Measurements from ENCODE around the gene GBX2.

GBX2 gene

DNA sequence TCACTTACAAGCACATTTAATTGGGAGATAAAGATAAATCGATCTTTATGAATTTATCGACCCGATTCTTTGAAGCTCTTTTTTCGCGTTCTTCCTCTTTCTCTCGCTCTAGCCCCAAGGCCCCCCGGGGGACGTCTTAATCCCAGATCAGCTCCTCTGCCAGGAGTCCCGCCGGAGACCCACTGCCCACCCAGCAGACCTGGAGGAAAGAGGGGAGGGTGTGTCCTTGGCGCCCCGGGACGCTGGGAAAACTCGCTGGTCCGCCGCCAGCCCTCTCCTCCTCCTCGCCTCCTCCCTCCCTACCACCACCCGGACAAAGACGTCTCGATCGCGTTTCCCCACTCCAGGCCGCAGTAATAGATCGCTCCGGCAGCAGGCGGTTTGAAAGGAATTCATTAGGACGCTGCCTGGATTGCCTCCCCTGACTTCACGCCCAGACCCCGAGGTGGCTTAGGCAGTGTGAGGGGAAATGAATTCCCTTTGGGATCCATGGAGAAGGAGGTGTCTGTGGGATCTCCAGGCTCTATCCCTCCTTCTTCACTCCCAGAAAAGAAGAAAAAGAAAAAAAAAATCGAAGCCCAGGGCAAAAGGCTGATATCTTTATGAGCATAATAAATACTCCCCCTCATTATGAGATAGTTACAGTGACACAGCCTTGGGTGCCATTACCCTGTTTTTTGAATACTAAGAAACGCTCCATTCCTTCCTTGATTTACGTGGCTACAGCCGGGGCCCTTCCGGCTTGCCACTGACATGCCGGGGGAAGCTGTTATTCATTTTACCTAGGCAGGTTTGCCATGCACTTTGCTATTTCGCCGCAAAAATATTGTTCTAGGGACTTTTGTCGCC is 1.8 kb upstream of the GBX2 start:
- DNase-seq, result no peak

GRCh38 chr2:236169151-236169721 is 1.1 kb upstream of the GBX2 start:
- DNase-seq, result no peak

- DNase-seq, result peak in 2 of 56 donors; percentile 12 to 18
Observed at GRCh38 chr2:236167297-236168109, 683 bp downstream of the GBX2 start.

- DNase-seq, result no peak
Observed at GRCh38 chr2:236166796-236167296, 1.3 kb downstream of the GBX2 start.

- no peak for DNase-seq
Observed at GRCh38 chr2:236165842-236166795, 2.1 kb downstream of the GBX2 start.

DNA sequence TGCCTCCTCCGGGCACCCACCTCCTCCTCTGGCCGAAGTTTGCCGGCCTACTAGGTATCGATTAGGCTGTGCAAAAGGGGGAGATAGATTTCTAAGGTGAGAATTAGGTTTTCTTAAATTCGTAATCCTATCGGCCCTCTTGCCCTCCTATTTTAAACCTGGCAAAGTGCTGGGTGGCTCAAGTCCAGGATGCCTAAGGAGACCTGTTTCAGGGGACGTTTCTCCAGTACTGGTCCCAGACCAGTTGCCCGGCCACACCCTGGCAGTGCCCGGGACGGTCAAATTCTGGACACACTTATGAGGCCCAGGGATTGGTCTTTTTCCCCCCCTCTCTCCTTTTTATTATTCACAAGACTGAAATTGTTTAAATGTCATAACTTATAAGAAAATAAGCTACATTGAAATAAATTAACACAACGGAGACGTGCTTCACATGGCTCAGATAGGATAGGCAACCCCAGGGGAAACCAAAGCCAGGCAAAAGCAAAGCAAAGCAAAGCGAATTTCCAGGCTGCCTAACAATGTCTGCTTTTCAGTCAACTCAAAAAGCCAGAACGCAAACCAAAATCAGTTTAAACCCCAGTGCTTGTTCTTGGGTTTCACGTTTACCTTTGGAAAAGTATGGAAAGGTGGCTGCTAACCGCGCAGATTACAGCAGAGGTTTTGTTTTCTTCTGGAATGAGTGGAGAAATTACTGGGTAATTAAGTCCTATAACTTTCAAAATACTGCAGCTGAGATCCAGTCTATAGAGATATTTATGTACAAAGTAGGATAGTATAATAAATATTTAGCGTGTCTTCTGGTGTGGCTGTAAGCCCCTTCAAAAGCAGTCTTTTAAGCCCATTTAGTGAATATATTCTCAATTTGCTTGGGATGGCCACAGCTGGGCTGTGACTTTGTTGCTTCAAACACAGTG is 3.0 kb downstream of the GBX2 start:
- DNase-seq, result no peak

DNA sequence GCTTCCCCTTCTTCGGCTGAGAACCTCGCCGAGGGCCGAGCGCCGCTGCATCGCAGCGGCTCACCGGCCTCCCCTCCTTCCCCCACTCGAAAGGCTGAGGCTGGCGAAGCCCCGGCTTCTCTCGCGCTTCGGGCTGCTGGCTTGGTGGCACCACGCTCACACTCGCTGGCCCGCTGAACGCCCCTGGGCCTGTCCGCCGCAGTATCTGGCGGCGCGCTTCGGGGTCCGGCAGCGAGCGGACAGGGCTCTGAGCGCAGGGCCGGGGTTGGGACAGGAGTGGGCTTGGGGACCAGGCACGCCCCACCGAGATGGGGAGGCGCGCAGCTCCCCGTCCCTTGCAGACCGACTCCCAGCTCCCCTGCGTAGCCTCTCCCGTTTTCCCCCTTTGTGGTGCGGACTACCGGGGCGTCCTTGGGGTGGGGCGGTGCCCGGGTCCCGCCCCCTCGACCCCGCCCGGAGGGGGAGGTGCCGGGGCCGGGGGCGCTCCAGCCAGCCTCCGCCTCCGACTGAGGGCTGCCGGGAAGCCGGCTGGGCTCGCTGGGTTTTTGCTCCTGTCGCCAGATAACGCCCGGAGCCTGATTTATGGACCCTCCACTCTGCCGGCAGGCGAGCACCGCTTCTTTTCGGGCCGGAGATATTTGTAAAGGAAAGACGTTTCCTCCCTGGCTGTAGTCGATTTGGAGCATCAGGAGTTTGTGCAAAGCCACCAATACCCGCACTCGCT is 3.8 kb downstream of the GBX2 start:
- no peak for DNase-seq

- no peak for DNase-seq
Observed at GRCh38 chr2:236163471-236164200, 4.5 kb downstream of the GBX2 start.

DNA sequence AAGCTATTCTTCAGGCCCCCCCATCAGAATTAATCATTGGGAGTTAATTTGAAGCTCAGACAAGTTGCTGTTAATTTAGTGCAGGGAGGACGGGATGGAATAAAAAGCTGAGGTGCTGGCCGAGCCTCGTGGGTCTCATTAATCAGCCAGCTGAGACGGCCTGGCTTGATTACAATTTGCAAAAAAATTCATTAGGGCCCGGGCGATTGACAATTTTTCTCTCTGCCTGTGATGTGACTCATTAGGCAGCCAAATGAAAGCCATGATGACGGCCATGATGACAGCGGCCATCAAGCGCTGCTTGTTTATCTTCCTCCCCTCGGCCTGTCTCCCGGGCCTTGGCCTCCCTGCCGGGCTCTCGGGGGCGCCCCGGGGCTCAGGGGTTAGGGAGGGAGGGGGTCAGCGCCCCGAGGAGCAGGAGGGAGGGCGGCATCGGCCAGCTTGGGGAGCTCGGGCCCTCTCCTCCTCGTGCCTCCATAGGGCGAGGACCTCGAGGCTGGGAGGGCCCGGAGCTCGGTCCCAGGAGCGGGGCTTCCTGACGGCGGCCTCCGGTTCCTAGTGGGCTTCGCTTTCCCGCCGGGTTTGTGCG is 5.2 kb downstream of the GBX2 start:
- DNase-seq, result no peak

GRCh38 chr2:236162031-236162845 is 5.9 kb downstream of the GBX2 start:
- DNase-seq, result no peak

- no peak for DNase-seq
Observed at GRCh38 chr2:236161531-236161930, 6.7 kb downstream of the GBX2 start.

- no peak for DNase-seq
Observed at GRCh38 chr2:236161082-236161462, 7.1 kb downstream of the GBX2 start.

GRCh38 chr2:236160366-236161081 is 7.7 kb downstream of the GBX2 start:
- DNase-seq, result no peak

GRCh38 chr2:236159778-236160170 is 8.4 kb downstream of the GBX2 start:
- DNase-seq, result no peak

GRCh38 chr2:236158969-236159777 is 9.0 kb downstream of the GBX2 start:
- no peak for DNase-seq
